HG03378 (cell line): ENCODE data around the gene NRXN2.

Experiments used
- ATAC-seq: cut with Tn5 transposase; IDR thresholded peaks from one replicate; pipeline ENCODE4 v1.9.1; 2021; ENCODE audit warnings: mild to moderate bottlenecking, moderate library complexity; ENCODE audit not compliant: unreplicated experiment

The NRXN2 gene

DNA sequence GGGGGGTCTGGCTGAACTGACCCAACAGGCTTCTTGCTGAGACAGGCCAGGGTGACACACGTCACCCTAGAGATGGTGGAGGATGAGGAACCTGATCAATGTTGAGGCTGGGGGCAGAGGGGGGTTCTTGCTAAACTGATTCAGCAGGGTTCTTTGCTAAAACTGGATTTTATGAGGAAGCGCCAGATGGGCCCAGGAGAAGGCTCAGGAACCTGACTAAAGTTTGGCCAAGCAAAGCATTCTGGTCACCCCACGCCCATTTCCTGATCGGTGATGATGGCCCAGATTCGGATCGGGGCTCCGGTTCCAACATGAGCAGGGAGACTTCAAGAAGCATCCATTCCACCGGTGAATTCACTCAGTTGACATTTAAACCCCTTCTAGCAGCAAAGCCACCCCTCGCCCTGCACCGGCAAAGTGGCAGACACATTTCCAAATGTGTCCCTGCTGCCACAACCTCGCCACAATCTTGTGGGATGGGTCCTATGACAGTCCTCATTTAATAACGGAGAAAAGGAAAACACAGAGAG lies 166.2 kb downstream of the NRXN2 start:
- no peak for ATAC-seq
